GM18498 (cell line): ENCODE data around the gene KIAA0586.
"Not testable (repeated sequence)": the region's sequence is repeated elsewhere in the genome, so short reads cannot be mapped to it uniquely, and the experiment has no call there.

Source experiments
- ATAC-seq: cut with Tn5 transposase; IDR thresholded peaks from one replicate; pipeline ENCODE4 v1.9.1; 2021; ENCODE audit warnings: mild to moderate bottlenecking, moderate library complexity; ENCODE audit not compliant: unreplicated experiment

The KIAA0586 gene

GRCh38 chr14:58588321-58588720, 160.8 kb downstream of the KIAA0586 start:
- ATAC-seq, result not testable (repeated sequence)

- ATAC-seq, result no peak
Observed at GRCh38 chr14:58593977-58594376, 166.5 kb downstream of the KIAA0586 start.

- no peak for ATAC-seq
Observed at GRCh38 chr14:58597041-58597440, 169.5 kb downstream of the KIAA0586 start.

- no peak for ATAC-seq
Observed at GRCh38 chr14:58598028-58598803, 170.7 kb downstream of the KIAA0586 start.

GRCh38 chr14:58598804-58599525, 171.4 kb downstream of the KIAA0586 start:
- ATAC-seq, result no peak

- ATAC-seq, result no peak
Observed at GRCh38 chr14:58599707-58600106, 172.2 kb downstream of the KIAA0586 start.
